Measurements from ENCODE around the gene GNB4.

GNB4 gene

DNA sequence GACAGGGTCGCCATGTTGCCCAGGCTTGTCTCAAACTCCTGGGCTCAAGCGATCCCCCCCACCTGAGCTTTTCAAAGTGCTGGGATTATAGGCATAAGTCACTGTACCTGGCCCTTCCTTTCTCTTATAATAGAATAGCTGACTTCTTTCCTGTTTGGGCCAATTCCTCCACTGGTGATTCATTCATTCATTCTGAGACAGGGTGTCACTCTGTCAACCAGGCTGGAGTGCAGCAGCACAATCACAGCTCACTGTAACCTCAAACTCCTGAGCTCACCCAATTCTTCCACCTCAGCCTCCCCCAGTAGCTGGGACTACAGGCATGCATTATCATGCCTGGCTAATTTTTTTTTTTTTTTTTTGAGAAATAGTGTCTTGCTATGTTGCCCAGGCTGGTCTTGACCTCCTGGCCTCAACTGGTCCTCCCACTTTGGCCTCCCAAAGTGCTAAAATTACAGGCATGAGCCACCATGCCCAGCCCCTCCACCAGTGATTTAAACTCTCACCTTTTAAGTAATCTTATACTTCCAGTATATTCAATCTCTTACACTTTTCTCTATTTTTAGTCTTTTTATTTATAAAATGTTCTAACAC, 20.9 kb downstream of the GNB4 start:
- TF ChIP-seq, protein P1, sequence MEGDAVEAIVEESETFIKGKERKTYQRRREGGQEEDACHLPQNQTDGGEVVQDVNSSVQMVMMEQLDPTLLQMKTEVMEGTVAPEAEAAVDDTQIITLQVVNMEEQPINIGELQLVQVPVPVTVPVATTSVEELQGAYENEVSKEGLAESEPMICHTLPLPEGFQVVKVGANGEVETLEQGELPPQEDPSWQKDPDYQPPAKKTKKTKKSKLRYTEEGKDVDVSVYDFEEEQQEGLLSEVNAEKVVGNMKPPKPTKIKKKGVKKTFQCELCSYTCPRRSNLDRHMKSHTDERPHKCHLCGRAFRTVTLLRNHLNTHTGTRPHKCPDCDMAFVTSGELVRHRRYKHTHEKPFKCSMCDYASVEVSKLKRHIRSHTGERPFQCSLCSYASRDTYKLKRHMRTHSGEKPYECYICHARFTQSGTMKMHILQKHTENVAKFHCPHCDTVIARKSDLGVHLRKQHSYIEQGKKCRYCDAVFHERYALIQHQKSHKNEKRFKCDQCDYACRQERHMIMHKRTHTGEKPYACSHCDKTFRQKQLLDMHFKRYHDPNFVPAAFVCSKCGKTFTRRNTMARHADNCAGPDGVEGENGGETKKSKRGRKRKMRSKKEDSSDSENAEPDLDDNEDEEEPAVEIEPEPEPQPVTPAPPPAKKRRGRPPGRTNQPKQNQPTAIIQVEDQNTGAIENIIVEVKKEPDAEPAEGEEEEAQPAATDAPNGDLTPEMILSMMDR (IDR thresholded peaks at IDR 0.05; ENCODE audit: extremely low read depth, insufficient read depth, missing control alignments): no peak
- no peak for DNase-seq (ENCODE audit: low spot score)
- in situ Hi-C loops (cut with MboI; ENCODE audit: low pct_unique_long_range_greater_than_20kb, low sequenced_read_pairs, unreplicated experiment): no loop called here

DNA sequence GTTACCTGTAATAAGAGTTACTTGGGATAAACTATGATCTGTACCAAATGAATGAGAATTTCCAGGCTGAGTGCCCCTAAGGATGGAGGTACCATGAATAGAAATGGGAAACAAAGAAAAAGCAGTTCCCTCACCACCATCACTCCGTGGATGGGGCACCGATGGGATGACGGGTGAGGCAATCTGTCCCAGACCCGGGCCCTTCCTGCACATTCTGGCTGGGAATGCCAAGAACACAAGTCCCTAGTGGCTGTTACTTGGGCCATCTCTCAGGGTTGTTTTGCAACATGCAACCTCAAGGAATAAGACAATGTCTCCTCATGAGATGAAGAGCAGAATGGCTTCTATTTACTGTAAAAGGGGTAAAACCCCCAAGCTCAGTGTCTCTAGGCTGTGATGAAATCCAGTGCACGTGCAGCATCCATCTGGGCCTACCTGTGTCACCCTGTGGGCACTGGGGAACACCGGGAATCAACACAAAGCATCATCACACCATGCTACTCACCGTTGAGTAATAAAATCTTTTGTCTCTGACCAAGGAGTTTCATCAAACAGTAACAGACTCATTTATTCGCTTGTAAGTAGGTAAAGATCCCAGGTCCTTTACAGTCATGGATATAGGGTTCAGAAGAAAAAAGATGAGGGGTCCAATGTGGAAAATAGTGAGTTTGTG, 22.3 kb downstream of the GNB4 start:
- TF ChIP-seq, protein P1 (IDR thresholded peaks at IDR 0.05; ENCODE audit: extremely low read depth, insufficient read depth, missing control alignments): no peak
- no peak for DNase-seq (ENCODE audit: low spot score)
- in situ Hi-C loops (cut with MboI; ENCODE audit: low pct_unique_long_range_greater_than_20kb, low sequenced_read_pairs, unreplicated experiment): no loop called here

- in situ Hi-C loops (cut with MboI; ENCODE audit: low pct_unique_long_range_greater_than_20kb, low sequenced_read_pairs, unreplicated experiment): no loop called here
- no peak for DNase-seq (ENCODE audit: low spot score)
- TF ChIP-seq, protein P1 (IDR thresholded peaks at IDR 0.05; ENCODE audit: extremely low read depth, insufficient read depth, missing control alignments): no peak
Measured at GRCh38 chr3:179425075-179425474, 26.2 kb downstream of the GNB4 start.

DNA sequence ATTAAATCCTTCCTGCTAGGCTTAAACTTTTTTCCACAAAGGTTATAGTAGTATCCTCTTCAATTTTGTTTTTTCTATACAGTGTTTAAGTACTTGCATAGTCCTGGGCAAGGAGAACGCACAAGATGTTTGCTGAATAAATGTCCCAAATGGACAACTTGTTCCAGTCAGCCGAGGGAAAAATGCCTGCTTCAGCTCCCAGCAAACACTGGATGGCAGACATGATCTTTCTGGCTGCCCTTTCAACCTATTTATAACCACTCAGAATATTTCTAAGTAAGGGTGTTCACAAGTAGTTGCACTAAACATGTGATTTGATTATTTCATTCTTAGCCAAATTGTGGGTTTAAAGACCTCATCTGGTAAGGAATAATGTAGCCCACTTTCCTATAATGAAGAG, 29.8 kb downstream of the GNB4 start:
- TF ChIP-seq, protein P1 (IDR thresholded peaks at IDR 0.05; ENCODE audit: extremely low read depth, insufficient read depth, missing control alignments): peak; percentile 38
- DNase-seq (ENCODE audit: low spot score): no peak
- in situ Hi-C loops (cut with MboI; ENCODE audit: low pct_unique_long_range_greater_than_20kb, low sequenced_read_pairs, unreplicated experiment): no loop called here

- no peak for DNase-seq (ENCODE audit: low spot score)
- in situ Hi-C loops (cut with MboI; ENCODE audit: low pct_unique_long_range_greater_than_20kb, low sequenced_read_pairs, unreplicated experiment): no loop called here
- TF ChIP-seq, protein P1 (IDR thresholded peaks at IDR 0.05; ENCODE audit: extremely low read depth, insufficient read depth, missing control alignments): no peak
Measured at GRCh38 chr3:179418610-179419009, 32.7 kb downstream of the GNB4 start.

DNA sequence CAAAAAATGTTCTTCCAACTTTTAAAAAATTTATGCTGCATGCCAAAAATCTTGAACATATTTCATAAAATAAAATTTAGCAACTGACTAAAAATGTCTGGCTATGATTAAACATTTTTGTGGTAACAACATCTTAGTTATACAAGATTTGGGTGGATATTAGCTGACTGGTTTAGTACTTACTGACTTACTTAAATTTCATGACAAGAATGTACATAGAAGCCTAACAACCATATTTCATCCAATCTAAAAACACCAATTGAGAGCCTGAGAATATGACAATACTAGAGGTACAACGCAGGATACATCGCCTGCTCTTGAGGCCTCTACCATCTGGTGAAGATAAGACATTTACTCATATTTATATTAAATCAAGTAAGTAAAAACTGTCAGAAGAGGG, 34.6 kb downstream of the GNB4 start:
- in situ Hi-C loops (cut with MboI; ENCODE audit: low pct_unique_long_range_greater_than_20kb, low sequenced_read_pairs, unreplicated experiment): no loop called here
- TF ChIP-seq, protein P1 (IDR thresholded peaks at IDR 0.05; ENCODE audit: extremely low read depth, insufficient read depth, missing control alignments): no peak
- DNase-seq (ENCODE audit: low spot score): no peak

All from GM13977 (cell line).